ENCODE results near the gene MSI1. TPM values are rescaled to one million over a fixed set of nuclear protein-coding genes. Genes with fewer than 3 reads are reported as not detected.

The MSI1 gene
- total and polyA plus RNA-seq, 9 donors, result 0.83 to 4.9 (median 1.9) TPM

DNA sequence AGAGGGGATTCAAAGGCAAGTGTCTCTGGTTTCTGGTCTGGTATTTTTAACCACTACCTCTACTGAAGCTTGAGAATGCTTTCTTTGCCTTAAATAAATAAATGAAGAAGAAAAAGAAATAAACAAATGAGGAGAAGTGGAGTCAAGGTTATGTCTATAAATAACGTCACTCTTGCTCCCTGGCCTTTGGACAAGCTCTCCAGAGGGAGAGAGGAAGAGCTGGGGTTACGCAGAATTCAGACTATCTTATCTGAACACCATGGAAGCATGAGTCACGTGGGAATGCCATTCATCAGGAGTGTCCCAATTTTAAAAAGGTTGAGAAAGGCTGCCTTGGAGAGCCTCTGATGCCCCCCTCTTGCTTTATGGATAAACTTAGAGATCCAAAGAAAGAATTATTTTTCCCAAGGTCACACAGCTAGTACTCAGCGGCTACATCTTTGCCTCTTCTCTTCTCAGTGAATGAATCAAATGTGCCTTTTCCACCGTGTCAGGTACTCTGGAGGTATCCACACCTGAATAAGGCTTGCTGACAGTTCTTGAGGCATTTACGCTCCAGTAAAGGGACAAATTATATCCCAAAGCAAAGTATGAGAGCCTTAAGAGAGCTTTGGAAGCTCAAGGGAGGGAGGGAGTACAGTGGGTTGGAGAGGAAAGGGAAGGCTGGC lies 12.9 kb upstream of the MSI1 start:
- intact Hi-C loops (cut with DNase I), result no loop called here
- WGBS, 3 donors, result 7 to 14% (median 9%) methylated on average over 6 of the region's 6 CpGs
- TF ChIP-seq EP300 (IDR thresholded peaks at IDR 0.05) (no peak), CTCF (IDR thresholded peaks at IDR 0.05) (no peak), POLR2A (IDR thresholded peaks at IDR 0.05) (no peak)
- no peak overlapping the region for H3K4me3 ChIP-seq
- H3K4me1 ChIP-seq (ENCODE audit: insufficient read depth), result peaks cover 7% of the 10 kb centered on the region
- DNase-seq, result no peak
- H3K9me3 ChIP-seq, result no peaks in the 10 kb centered on the region
- no peaks in the 10 kb centered on the region for H3K36me3 ChIP-seq
- H3K27me3 ChIP-seq, result no peaks in the 10 kb centered on the region
- H3K27ac ChIP-seq, result no peak overlapping the region

DNA sequence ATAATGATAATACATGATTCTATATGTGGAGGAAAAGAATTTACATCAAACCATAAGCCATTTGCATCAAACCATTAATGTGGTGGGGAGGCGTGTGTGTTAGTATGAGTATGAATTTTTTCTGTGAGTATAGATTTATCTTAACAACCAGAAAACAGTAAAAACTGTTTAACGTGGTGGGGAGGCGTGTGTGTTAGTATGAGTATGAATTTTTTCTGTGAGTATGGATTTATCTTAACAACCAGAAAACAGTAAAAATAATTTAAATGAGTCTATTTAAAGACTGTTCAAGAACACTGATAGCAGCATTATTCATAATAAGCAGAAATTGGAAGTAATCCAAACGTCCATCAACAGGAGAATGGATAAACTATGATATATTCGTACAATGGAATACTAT lies 9.1 kb upstream of the MSI1 start:
- H3K4me1 ChIP-seq (ENCODE audit: insufficient read depth), result peaks cover 7% of the 10 kb centered on the region
- 69 to 71% (median 70%) methylated on average over 5 of the region's 5 CpGs for WGBS, 3 donors
- no peaks in the 10 kb centered on the region for H3K27me3 ChIP-seq
- no peak for TF ChIP-seq EP300 (IDR thresholded peaks at IDR 0.05)
- TF ChIP-seq CTCF (IDR thresholded peaks at IDR 0.05), result no peak
- TF ChIP-seq POLR2A (IDR thresholded peaks at IDR 0.05), result no peak
- DNase-seq, result no peak
- intact Hi-C loops (cut with DNase I), result no loop called here
- no peak overlapping the region for H3K4me3 ChIP-seq
- H3K36me3 ChIP-seq, result no peaks in the 10 kb centered on the region
- H3K9me3 ChIP-seq, result no peaks in the 10 kb centered on the region
- no peak overlapping the region for H3K27ac ChIP-seq

- H3K27ac ChIP-seq, result no peak overlapping the region
- no peaks in the 10 kb centered on the region for H3K36me3 ChIP-seq
- WGBS, 3 donors, result 84 to 86% (median 85%) methylated on average over 4 of the region's 4 CpGs
- intact Hi-C loops (cut with DNase I), result no loop called here
- no peak overlapping the region for H3K4me3 ChIP-seq
- no peaks in the 10 kb centered on the region for H3K27me3 ChIP-seq
- no peak for TF ChIP-seq CTCF (IDR thresholded peaks at IDR 0.05)
- no peak for TF ChIP-seq EP300 (IDR thresholded peaks at IDR 0.05)
- TF ChIP-seq POLR2A (IDR thresholded peaks at IDR 0.05), result no peak
- peaks cover 7% of the 10 kb centered on the region for H3K4me1 ChIP-seq (ENCODE audit: insufficient read depth)
- no peak for DNase-seq
- H3K9me3 ChIP-seq, result no peaks in the 10 kb centered on the region
Measured at GRCh38 chr12:120377611-120378010, 8.6 kb upstream of the MSI1 start.

DNA sequence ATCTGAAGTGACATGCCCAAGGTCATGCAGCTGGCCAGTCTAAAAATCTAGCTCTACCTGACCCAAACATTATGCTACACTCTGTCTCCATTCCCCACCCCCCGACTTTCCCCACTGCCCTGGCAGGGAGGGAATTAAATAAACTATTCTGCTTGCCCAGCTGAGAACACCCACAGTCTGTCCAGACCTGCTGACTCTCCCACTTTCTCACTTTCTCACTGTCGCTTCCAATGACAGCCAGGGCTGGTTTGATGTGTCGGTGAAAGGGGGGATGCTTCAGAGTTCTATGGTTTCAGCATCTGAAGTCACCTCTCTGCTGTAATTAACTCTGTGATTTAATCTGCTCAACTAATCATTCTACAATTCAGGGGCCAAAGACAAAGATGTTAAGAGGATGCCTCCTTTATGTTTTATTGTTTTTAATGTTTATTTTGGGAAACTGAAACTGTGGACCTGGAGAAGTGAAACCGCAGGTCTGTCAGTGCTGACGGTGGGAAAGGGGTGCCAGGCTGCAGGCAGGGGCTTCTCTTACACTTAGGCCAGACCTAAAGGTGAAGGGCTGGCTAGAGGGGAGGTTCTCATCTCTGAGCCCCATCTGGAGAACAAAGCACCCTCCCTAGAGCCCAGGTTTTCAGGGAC lies 8.1 kb upstream of the MSI1 start:
- Histone ChIP-seq H3K27ac (no peak overlapping the region), H3K27me3 (no peaks in the 10 kb centered on the region), H3K36me3 (no peaks in the 10 kb centered on the region), H3K9me3 (no peaks in the 10 kb centered on the region), H3K4me3 (no peak overlapping the region), H3K4me1 (ENCODE audit: insufficient read depth) (peaks cover 6% of the 10 kb centered on the region)
- DNase-seq, result no peak
- intact Hi-C loops (cut with DNase I), result no loop called here
- no peak for TF ChIP-seq CTCF (IDR thresholded peaks at IDR 0.05)
- TF ChIP-seq EP300 (IDR thresholded peaks at IDR 0.05), result no peak
- no peak for TF ChIP-seq POLR2A (IDR thresholded peaks at IDR 0.05)
- 32 to 37% (median 34%) methylated on average over 5 of the region's 5 CpGs for WGBS, 3 donors

All from ovary (tissue), 9 donors.